SU-DHL-6 (cell line): ENCODE measurements around the gene DHX35.

Experiments used
- H2AFZ ChIP-seq: fragments of 200-600 bp; sonication (generic); 2 replicates; pipeline ENCODE4 v1.6.1; 2014; ENCODE audit warnings: low read depth, mild to moderate bottlenecking, moderate library complexity, mixed read lengths, antibody characterized with exemption, low read length; ENCODE audit not compliant: severe bottlenecking
- H3F3A ChIP-seq: fragments of 200-600 bp; shearing (Covaris generic); 2 replicates; pipeline ENCODE4 v1.6.0; 2016; ENCODE audit warnings: antibody characterized with exemption, mild to moderate bottlenecking; ENCODE audit not compliant: insufficient read depth
- H3K27ac ChIP-seq: fragments of 200-600 bp; sonication (generic); 2 replicates; pipeline ENCODE4 v1.5.1; 2016; ENCODE audit warnings: low read depth, mild to moderate bottlenecking, low read length, moderate library complexity, mixed read lengths
- H3K27me3 ChIP-seq: fragments of 200-600 bp; sonication (generic), shearing (Covaris generic); 2 replicates; pipeline ENCODE4 v1.6.0; 2014; ENCODE audit warnings: mild to moderate bottlenecking, low read length
- H3K36me3 ChIP-seq: fragments of 200-600 bp; sonication (generic); 2 replicates; pipeline ENCODE4 v1.6.1; 2014; ENCODE audit warnings: mild to moderate bottlenecking, low read length, mixed read lengths
- H3K4me2 ChIP-seq: fragments of 300-600, 200-600 bp; shearing (Covaris generic), sonication (generic); 2 replicates; pipeline ENCODE4 v1.6.0; 2014; ENCODE audit warnings: low read length, low read depth, mild to moderate bottlenecking; ENCODE audit not compliant: poor library complexity, severe bottlenecking
- H3K4me3 ChIP-seq: fragments of 200-600 bp; sonication (generic); 2 replicates; pipeline ENCODE4 v1.5.1; 2014; ENCODE audit warnings: antibody characterized with exemption, low read length, mild to moderate bottlenecking, mixed read lengths; ENCODE audit not compliant: insufficient read depth, poor library complexity, severe bottlenecking
- H3K79me2 ChIP-seq: fragments of 200-600 bp; sonication (generic); 2 replicates; pipeline ENCODE4 v1.6.1; 2014; ENCODE audit warnings: mild to moderate bottlenecking, low read length, moderate library complexity; ENCODE audit not compliant: insufficient read depth
- H3K9ac ChIP-seq: fragments of 200-600 bp; sonication (generic); 2 replicates; pipeline ENCODE4 v1.7.0; 2014; ENCODE audit warnings: mild to moderate bottlenecking, low read length
- H3K9me2 ChIP-seq: fragments of 200-600 bp; sonication (generic); replicated peaks from 2 replicates; pipeline ENCODE4 v1.6.1; 2014; ENCODE audit warnings: low read length; ENCODE audit not compliant: insufficient read depth
- H3K9me3 ChIP-seq: fragments of 200-600 bp; sonication (generic); 2 replicates; pipeline ENCODE4 v1.6.1; 2014; ENCODE audit warnings: low read length, mixed read lengths; ENCODE audit not compliant: insufficient read depth
- H4K20me1 ChIP-seq: fragments of 200-600 bp; sonication (generic); 2 replicates; pipeline ENCODE4 v1.6.1; 2014; ENCODE audit warnings: low read depth, mild to moderate bottlenecking, antibody characterized with exemption, low read length, moderate library complexity, mixed read lengths
- EZH2phosphoT487 ChIP-seq: fragments of 200-600 bp; sonication (generic), shearing (Covaris generic); conservative IDR thresholded peaks from 2 replicates; pipeline ENCODE4 v1.6.1; 2018; ENCODE audit warnings: mild to moderate bottlenecking, antibody characterized with exemption, low read length, moderate library complexity, mixed read lengths
- TF ChIP-seq, protein P1 (sequence below): fragments of 200-600 bp; sonication (generic); IDR thresholded peaks from one replicate; pipeline ENCODE4 v1.5.1; 2017; ENCODE audit warnings: antibody characterized with exemption, mild to moderate bottlenecking, low read length, moderate library complexity; ENCODE audit not compliant: insufficient read depth, poor library complexity, severe bottlenecking

The DHX35 gene

GRCh38 chr20:38982291-38982690 is 20.1 kb downstream of the DHX35 start:
- H3K9ac ChIP-seq = no peak overlapping the region
- H3K27me3 ChIP-seq = no peaks in the 10 kb centered on the region
- H2AFZ ChIP-seq = no peak overlapping the region
- H3K9me3 ChIP-seq = no peaks in the 10 kb centered on the region
- TF ChIP-seq, protein P1, sequence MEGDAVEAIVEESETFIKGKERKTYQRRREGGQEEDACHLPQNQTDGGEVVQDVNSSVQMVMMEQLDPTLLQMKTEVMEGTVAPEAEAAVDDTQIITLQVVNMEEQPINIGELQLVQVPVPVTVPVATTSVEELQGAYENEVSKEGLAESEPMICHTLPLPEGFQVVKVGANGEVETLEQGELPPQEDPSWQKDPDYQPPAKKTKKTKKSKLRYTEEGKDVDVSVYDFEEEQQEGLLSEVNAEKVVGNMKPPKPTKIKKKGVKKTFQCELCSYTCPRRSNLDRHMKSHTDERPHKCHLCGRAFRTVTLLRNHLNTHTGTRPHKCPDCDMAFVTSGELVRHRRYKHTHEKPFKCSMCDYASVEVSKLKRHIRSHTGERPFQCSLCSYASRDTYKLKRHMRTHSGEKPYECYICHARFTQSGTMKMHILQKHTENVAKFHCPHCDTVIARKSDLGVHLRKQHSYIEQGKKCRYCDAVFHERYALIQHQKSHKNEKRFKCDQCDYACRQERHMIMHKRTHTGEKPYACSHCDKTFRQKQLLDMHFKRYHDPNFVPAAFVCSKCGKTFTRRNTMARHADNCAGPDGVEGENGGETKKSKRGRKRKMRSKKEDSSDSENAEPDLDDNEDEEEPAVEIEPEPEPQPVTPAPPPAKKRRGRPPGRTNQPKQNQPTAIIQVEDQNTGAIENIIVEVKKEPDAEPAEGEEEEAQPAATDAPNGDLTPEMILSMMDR = no peak
- no peak for TF ChIP-seq EZH2phosphoT487
- H3K9me2 ChIP-seq = no peaks in the 10 kb centered on the region
- no peak overlapping the region for H3K27ac ChIP-seq
- no peak overlapping the region for H3K4me3 ChIP-seq
- H3K36me3 ChIP-seq = 0 out of 2 replicates have a peak, but pooled peaks cover 4% of the 10 kb centered on the region
- no peaks in the 10 kb centered on the region for H3F3A ChIP-seq
- 0 out of 2 replicates have a peak, but pooled peaks cover 4% of the 10 kb centered on the region for H4K20me1 ChIP-seq
- H3K79me2 ChIP-seq = peaks cover 20% of the 10 kb centered on the region
- no peak overlapping the region for H3K4me2 ChIP-seq

GRCh38 chr20:38985060-38985459 is 22.9 kb downstream of the DHX35 start:
- Histone ChIP-seq H3K4me3 (no peak overlapping the region), H3K27me3 (no peaks in the 10 kb centered on the region), H3K36me3 (0 out of 2 replicates have a peak, but pooled peaks cover 7% of the 10 kb centered on the region), H3K9me2 (no peaks in the 10 kb centered on the region), H2AFZ (no peak overlapping the region), H3K9ac (no peak overlapping the region), H3F3A (no peaks in the 10 kb centered on the region), H3K79me2 (peaks cover 7% of the 10 kb centered on the region), H4K20me1 (0 out of 2 replicates have a peak, but pooled peaks cover 2% of the 10 kb centered on the region), H3K27ac (no peak overlapping the region), H3K4me2 (no peak overlapping the region), H3K9me3 (no peaks in the 10 kb centered on the region)
- TF ChIP-seq, protein P1 = no peak
- TF ChIP-seq EZH2phosphoT487 = no peak

DNA sequence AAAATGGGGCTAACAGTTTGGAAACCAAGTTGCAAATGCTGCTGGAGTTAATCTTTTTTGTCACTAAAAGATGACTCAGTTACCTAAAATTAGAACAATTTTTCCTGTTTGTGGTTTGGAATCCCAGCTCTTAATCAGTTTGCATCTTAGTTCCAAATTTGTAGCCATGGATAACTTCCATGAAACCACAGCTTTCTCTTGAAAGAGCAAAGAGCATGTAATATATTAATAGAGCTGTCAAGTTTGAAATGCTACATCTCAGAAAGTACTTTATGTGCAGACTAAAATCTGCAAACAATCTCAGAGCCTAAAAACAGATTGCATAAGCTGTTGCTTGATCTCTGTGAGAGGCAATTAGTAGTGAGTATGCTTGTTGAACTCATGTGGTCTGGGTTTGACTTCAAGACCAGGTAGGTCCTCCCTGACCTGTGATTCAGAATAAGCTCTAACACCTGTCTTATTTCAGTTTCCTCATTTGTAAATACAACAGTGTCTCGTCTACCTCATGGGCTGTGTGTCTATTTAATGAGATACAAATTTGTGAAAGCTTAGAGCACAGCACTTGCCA is 23.5 kb downstream of the DHX35 start:
- no peaks in the 10 kb centered on the region for H4K20me1 ChIP-seq
- no peaks in the 10 kb centered on the region for H3K9me3 ChIP-seq
- H3K27ac ChIP-seq = no peak overlapping the region
- peaks cover 7% of the 10 kb centered on the region; the same call in 1 of the 2 replicates for H3K36me3 ChIP-seq
- H3K4me2 ChIP-seq = no peak overlapping the region
- H3K27me3 ChIP-seq = no peaks in the 10 kb centered on the region
- no peak overlapping the region for H3K9ac ChIP-seq
- H2AFZ ChIP-seq = no peak overlapping the region
- TF ChIP-seq, protein P1 = no peak
- no peak for TF ChIP-seq EZH2phosphoT487
- H3K4me3 ChIP-seq = no peak overlapping the region
- no peaks in the 10 kb centered on the region for H3K9me2 ChIP-seq
- no peaks in the 10 kb centered on the region for H3F3A ChIP-seq
- H3K79me2 ChIP-seq = 0 out of 2 replicates have a peak, but pooled peaks cover 2% of the 10 kb centered on the region
